HG02763 (cell line): Measurements from ENCODE around the gene KRTAP5-10.
"Not testable (repeated sequence)": the region's sequence is repeated elsewhere in the genome, so short reads cannot be mapped to it uniquely, and the experiment has no call there.

Experiments used
- ATAC-seq: cut with Tn5 transposase; IDR thresholded peaks from one replicate; pipeline ENCODE4 v1.9.1; 2021; ENCODE audit warnings: mild to moderate bottlenecking, moderate library complexity; ENCODE audit not compliant: unreplicated experiment

KRTAP5-10 gene

DNA sequence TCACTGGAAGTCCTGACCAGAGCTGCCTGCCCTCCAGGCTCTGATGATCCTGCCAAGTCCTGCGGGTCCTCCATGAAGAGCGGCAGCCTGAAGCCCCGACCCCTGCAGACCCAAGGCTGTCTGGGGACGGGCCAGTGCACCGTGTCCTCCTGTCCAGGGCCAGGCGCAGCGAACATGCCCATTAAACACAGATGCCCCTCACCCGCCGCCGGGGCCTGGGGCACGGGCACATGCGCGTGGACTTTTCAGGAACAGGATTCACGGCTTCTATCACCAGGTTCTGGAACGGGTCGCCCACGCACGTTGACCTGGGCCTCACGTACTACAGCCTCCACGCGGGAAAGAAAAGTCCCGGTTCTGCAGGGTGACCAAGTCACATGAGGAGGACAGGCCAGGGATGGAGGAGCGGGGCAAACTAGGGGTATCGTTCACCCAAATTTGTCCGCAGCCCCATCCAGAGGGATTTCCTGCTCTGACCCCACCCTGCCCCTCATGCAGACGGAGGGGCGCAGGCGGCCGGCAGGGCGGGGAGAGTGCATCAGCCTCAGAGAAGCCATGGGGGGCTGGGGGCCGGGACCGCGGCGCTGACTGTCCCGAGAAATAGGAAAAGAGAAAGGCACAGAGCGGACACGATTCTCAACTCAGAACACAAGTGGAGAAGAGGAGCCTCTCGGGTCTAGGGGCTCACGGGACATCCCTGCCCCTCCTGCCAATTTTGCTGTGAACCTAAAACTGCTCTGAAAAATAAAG lies 5.9 kb downstream of the KRTAP5-10 start:
- ATAC-seq = not testable (repeated sequence)

DNA sequence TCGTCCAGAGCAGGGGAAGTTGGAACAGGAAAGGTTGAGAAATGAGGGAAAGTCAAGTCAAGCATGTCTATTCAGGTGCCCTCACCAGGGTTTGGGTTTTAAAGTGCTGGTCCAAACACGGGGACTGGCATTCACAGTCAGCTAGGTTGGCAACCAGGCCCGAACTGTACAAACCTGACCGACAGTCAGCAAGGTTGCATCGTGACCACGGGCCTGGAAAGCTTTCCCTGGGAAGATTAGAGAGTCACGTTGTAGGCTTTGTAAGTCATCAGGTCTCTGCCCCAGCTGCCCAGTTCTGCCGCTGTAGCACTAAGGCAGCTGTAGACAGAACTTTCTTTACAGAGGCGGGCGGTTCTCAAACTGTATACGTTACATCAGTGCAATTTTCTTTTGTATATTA lies 7.4 kb downstream of the KRTAP5-10 start:
- ATAC-seq = no peak

DNA sequence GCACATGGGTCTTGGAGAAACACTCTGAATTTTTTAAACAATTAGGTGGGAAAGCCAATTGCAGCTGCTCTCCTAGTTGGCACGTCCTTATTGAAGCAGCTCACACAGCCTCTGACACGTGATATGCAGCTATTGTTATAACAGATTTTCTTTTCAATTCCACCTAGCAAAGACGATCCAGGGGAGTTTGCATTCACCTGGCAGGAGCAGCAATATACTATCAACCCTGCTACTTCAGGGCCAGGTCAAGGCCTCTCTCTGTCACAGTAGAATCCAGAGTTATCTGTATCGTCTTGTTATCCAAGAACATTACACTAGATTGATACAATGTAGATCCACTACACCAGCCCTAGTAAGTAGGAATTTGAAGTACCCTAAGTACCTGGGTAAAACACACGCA lies 9.1 kb downstream of the KRTAP5-10 start:
- no peak for ATAC-seq

DNA sequence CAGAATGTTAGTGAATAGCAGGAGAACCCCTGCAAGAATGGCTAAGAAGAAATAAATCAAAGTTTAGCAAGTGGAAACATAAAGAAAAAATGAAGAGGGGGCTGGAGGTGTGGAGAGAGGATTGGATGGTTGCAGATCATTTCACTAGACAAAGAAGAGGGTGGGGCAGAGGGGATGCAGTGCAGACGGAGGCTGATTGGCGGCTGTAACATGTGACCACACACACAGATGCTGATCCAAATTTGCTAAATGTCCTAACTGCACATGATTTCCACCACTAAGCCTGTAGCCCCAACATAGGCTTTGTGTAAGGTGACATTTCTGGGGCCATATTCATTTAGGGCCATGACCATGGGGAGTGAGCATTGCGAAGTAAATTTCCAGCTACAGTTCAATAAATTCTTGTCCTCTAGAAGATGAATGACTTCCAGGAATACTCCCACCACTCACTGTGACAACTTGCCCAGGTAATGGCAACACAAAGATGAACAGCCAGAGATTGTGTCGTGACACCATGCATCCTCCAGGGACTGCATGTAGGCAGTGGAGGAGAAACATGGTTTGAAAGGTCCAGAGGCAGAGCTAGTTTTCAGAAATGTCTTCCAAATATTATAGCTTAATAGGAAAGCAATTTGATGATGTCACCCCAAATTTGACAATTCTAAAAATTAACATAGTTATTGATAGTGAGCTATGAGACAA lies 10.5 kb downstream of the KRTAP5-10 start:
- ATAC-seq = no peak

DNA sequence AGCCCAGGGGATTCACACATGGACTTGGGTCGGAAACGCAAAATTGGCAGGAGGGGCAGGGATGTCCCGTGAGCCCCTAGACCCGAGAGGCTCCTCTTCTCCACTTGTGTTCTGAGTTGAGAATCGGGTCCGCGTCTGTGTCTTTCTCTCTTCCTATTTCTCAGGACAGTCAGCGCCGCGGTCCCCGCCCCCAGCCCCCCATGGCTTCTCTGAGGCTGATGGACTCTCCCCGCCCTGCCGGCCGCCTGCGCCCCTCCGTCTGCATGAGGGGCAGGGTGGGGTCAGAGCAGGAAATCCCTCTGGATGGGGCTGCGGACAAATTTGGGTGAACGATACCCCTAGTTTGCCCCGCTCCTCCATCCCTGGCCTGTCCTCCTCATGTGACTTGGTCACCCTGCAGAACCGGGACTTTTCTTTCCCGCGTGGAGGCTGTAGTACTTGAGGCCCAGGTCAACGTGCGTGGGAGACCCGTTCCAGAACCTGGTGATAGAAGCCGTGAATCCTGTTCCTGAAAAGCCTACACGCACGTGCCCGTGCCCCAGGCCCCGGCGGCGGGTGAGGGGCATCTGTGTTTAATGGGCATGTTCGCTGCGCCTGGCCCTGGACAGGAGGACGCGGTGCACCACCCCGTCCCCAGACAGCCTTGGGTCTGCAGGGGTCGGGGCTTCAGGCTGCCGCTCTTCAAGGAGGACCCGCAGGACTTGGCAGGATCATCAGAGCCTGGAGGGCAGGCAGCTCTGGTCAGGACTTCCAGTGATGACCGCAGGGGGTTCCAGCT lies 11.5 kb downstream of the KRTAP5-10 start:
- not testable (repeated sequence) for ATAC-seq

DNA sequence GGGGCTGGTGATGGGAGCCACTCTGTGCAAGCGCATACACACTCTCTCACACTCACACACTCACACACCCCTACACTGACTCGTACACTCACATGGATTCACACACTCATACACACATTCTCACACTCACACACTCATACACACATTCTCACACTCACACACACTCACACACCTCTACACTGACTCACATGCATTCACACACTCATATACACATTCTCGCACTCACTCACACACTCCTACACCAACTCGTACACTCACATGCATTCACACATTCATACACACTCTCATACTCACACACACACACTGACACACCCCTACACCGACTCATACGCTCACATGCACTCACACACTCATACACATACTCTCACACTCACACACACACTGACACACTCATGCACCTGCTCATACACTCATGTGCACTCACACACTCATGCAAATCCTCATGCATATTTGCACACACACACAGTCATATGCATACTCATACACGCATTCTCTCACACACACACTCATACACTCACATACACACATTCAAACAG lies 12.2 kb downstream of the KRTAP5-10 start:
- no peak for ATAC-seq

DNA sequence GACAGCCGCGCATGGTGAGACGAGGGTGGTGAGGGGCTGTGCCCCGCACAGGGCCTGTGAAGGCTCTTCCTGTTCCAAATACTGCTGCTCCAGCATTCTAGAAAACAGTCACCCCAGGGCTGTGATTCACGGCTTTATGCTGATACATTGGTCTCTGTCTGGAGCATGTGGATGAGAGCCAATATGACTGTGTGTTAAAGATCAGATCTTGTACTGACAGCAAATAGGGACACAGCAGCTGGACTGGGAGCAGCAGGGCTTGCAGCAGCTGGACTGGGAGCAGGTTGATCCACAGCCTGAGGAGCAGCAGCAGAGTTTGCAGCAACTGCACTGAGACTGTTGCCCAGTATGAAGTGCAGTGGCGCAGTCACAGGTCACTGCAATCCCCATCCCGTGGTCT lies 14.2 kb downstream of the KRTAP5-10 start:
- not testable (repeated sequence) for ATAC-seq

DNA sequence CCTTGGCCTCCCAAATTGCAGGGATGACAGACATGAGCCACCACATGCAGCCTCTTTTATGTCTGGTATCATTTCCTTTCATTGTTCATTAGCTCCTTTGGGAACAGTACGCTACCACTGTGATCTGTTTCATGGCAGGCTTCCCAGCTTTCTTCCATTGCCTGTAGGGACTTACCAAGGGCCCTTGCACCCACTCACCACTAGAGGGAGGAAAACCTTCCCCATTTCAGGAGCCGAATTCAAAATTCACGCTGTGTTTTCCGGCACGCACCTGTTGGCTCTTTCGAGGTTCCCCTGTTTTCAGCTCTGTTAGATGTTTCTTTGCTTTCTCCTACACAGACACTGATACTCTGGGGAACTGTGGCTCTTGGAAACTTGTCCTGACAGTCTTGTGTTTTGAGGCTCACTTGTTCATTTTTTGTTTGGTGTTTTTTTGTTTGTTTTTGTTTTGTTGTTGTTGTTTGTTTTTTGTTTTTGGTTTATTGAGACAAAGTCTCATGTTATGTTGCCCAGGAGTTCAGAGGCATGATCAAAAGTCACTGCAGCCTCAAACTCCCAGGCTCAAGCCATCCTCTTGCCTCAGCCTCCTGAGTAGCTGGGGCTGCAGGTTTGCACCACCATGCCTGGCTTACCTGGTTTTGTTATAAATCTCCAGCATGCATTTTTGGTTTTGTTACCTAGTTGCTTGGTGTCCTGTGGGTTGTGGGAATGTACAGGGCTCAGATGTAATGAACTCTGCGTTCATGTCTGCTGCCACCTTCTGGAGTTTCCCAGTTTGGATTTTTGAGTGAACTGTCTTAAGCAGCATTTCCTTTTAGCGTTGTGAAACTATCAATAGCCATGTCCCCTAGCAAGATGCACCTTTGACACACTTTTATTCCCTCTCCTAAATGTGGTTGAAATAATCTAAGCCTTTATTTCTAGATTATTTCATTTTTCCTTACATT lies 15.0 kb downstream of the KRTAP5-10 start:
- ATAC-seq = no peak

DNA sequence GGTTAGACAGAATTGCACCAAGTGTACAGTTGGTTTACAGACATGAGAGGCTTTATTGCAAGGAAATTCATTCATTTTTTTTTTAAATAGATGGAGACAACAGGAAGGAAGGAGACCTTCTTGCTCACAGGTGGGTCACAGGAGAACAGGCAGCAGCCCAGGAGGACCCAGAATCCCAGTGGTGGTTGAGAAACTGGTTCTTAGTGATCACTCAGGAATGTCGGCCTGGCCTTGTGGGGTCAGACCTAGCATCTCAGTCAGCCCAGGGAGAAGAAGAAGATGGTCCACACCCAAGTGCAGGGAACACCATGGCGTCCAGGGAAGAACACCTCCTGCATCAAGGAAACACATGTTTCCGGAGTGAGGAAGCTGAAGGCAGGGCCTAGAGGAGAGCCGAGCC lies 16.5 kb downstream of the KRTAP5-10 start:
- no peak for ATAC-seq

DNA sequence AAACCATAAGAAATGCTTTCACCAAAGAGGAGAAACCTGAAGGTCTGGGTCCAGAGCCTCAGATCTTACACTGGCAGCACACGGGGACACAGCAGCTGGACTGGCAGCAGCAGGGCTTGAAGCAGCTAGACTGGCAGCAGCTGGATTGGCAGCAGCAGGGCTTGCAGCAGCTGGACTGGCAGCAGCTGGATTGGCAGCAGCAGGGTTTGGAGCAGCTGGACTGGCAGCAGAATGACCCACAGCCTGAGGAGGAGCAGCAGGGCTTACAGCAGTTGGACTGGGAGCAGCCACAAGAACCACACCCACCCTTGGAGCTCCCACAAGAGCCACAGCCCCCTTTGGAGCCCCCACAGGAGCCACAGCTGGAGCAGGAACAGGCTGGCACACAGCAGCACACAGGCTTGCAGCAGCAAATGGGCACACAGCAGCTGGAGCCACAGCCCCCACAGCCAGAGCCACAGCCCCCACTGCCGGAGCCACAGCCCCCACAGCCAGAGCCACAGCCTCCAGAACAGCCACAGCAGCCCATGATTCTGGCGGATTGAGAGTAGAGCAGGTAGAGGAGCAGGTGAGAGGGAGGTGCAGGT lies 17.0 kb downstream of the KRTAP5-10 start, which contains the start of gene KRTAP5-11:
Gene KRTAP5-11 (minus strand): TSS at position 567 of the 587 bp plus-strand sequence. CDS start 38 bp downstream, at position 529.
- ATAC-seq = no peak

DNA sequence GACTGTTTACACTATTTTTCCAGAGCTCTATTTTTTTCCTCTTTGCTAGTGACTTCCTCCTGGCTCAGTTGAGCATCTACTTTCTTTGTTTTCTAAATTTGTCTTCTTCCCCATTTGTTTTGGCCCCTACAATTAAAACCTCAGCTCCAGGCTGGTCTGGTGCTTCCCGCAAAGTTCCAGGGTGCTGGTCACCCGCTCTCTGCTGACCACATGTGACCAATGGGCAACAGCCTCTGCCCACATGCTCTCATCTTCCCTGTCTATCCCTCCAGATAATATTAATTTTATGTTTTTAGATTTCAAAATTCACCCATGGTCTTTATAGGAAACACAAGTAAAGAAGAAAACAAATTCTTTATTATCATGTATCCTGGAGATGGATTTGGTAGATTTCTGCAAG lies 17.6 kb downstream of the KRTAP5-10 start:
- not testable (repeated sequence) for ATAC-seq

DNA sequence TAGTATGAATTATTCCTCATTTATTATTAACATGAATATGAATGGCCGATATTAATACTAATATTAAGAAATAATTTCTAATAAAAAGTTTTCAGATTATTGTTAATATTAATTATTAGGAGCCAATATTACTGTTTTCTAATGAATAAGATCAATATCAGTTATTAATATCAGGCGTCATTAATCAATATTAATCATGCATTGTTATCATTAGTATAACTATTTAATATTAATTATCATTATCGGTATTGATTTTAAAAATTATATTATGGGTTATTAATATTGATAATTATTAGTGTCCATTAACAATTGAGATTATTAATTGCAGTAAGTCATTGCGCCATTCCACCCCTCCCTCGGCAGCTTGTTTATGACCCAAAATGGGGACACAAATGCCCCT lies 20.3 kb downstream of the KRTAP5-10 start:
- not testable (repeated sequence) for ATAC-seq

DNA sequence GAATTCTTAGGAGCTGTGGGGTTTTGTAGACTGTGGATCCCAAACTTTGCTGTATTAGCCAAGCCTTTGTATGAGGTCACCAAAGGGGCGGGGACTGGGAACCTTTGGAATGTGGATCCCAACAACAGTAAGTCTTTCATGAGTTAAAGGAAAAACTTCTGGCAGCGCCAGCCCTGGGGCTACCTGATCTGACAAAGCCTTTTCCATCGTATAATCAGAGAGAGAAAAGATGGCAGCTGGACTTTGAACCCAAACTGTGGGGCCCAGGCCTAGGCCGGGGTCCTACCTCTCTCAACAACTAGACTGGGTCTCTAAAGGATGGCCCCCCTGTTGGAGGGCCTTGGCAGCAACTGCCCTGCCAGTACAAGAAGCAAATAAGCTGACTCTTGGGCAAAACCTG lies 23.0 kb downstream of the KRTAP5-10 start:
- not testable (repeated sequence) for ATAC-seq

DNA sequence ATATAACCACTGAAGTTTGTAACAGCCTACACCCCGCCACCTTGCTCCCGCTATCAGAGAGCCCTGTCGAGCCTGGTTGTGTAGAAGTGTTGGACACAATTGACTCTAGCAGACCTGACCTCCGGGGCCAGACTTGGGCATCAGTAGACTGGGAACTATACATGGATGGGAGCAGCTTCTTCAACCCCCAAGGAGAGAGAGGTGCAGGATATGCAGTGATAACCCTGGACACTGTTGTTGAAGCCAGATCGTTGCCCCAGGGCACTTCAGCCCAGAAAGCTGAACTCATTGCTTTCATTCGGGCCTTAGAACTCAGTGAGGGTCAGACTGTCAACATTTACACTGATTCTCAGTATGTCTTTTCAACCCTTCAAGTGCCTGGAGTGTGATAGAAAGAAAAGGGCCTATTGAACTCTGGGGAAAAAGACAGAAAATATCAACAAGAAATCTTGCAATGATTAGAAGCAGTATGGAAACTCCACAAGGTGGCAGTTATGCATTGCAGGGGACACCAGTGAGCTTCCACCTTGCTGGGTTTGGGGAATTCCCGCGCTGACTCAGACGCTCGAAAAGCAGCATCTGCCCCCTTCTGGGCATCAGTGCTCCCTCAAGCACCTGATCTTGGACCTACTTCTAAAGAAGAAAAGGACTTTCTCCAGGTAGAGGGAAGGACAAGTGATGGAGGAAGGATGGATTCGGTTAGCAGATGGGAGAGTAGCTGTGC lies 23.6 kb downstream of the KRTAP5-10 start:
- not testable (repeated sequence) for ATAC-seq

DNA sequence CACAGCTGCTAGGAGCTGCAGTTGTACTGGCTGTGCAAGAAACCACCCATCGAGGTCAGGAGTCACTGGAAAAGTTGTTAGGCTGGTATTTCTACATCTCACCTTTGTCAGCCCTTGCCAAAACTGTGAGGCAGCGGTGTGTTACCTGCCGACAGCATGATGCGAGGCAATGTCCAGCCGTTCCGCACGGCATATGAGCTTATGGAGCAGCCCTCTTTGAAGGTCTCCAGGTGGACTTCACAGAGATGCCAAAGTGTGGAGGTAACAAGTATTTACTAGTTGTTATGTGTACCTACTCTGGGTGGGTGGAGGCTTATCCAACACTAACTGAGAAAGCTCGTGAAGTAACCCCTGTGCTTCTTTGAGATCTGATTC lies 24.2 kb downstream of the KRTAP5-10 start:
- ATAC-seq = not testable (repeated sequence)

DNA sequence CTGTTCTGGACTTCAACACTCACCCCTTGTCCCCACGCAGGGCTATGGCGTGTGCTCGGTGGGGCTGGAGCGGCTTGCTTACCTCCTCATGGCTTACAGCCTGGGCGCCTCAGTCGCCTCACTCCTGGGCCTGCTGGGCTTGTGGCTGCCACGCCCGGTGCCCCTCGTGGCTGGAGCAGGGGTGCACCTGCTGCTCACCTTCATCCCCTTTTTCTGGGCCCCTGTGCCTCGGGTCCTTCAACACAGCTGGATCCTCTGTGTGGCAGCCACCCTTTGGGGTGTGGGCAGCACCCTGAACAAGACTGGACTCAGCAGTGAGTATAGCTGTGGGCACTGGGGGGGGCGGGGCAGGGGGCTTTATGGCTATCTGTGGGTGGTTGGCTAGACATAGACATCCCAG lies 37.9 kb downstream of the KRTAP5-10 start:
- not testable (repeated sequence) for ATAC-seq

DNA sequence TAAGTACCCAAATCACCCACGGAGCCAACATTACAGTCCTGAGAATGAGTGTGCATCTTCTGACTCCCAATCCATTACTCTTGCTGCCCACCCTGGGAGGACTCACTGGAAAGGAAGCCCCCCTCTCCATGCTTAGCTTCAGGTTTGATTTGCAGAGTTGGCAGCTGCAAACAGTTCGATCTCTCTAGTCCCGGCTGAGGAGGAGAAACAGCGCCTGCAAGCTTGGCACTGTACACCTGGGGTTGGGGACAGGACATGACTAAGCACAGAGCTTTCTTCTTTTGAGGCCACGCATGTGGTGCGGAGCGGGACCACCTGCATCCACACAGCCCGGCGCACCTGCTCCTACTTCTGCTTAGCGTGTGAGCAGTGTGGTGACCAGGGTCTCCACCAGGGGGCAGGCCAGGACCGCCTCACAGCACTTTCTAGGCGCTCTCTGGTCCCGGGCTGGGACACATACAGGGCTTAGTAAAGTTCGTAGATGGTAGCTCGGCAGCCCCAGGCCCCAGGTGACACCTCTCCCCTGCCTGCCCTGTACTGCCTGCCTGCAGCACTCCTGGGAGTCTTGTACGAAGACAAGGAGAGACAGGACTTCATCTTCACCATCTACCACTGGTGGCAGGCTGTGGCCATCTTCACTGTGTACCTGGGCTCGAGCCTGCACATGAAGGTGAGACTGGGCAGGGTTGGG lies 39.6 kb downstream of the KRTAP5-10 start:
- ATAC-seq = not testable (repeated sequence)

DNA sequence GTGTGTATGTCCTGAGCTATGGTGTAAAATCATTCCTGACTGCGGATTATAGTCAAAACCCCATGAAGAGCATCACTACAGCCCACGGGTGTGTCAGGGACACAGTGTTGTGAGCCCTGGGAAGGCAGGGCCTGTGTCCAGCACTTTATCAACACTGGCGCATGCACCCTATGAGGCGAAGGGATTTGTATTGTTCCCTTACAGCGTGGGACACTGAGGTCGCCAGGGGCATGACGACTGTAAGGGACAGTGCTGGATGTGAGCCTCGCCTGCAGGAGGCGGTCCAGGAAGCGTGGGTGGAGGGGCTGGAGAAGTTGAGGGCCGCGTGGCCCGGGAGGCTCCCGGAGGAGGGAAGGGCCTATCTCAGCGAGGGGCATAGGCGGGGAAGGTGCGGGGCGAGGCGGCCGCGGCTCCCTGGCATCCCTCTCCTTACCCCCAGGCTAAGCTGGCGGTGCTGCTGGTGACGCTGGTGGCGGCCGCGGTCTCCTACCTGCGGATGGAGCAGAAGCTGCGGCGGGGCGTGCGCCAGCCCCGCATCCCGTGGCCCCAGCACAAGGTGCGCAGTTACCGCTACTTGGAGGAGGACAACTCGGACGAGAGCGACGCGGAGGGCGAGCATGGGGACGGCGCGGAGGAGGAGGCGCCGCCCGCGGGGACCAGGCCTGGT lies 41.6 kb downstream of the KRTAP5-10 start:
- not testable (repeated sequence) for ATAC-seq
